HK-2 (cell line): Measurements from ENCODE around the gene GPN1.
A peak's percentile ranks its signal among the peaks of the same experiment; 100 is the strongest.
"Not testable (repeated sequence)": the region's sequence is repeated elsewhere in the genome, so short reads cannot be mapped to it uniquely, and the experiment has no call there.

ENCODE experiments used
- DNase-seq: peaks from one replicate; pipeline ENCODE4 v3.0.0-alpha.2; 2018; ENCODE audit not compliant: unreplicated experiment

The GPN1 gene

GRCh38 chr2:27627963-27628766 is 685 bp upstream of the GPN1 start:
- peak; percentile 57 for DNase-seq

DNA sequence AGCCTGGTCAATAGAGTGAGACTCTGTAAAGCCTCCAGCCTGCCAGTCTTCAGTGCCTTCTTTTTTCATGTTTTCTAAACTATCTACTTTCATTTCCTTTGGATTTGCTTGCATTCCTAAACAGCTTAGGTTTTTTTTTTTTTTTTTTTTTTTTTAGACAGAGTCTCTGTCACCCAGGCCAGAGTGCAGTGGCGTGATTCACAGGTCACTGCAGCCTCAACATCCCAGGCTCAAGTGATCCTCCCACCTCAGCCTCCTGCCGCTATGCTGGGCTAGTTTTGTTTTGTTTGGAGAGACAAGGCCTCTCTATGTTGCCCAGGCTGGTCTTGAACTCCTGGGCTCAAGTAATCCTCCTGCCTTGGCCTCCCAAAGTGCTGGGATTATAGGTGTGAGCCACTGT is 1.4 kb downstream of the GPN1 start:
- DNase-seq: not testable (repeated sequence)

GRCh38 chr2:27634291-27634690 is 5.4 kb downstream of the GPN1 start:
- DNase-seq: no peak

GRCh38 chr2:27636766-27637165 is 7.9 kb downstream of the GPN1 start:
- DNase-seq: no peak

DNA sequence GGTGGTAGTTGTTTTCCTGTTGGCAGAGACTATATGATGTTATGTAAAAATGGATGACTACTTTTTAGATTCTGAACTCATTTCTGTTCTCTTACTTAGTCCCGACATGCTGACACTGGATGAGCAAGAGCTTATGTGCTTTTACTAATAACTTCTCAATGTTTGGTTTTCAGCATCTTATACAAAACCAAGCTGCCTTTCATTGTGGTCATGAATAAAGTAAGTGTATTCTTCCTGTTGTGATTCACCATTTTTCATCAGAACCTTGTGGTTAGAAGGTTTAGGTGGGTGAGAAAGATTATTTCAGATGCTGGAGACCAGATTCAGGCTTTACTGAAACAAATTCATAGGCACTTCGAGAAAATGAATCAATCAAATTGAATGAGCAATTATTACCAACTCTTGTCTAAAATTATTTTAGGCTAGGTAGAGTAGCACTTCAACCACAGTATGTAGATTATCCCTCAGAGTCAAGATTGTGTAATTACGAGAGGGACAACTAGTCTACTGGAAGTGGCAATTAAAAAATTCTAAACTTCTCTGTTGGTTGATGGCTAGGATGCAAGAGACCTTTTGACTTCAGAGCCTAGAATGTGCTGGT is 9.3 kb downstream of the GPN1 start:
- no peak for DNase-seq

DNA sequence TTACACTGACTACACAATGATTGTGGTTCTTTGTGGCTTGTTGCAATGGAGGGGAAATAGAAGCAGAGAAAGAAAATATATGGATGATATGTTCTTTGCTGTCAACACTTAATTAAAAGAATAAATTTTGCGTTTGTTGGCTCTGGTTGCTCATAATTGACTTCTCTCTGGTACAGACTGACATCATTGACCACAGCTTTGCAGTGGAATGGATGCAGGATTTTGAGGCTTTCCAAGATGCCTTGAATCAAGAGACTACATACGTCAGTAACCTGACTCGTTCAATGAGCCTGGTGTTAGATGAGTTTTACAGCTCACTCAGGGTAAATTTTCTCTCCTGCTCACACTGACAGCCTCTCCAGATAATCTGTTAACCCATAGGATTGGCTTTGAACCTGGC is 9.9 kb downstream of the GPN1 start:
- DNase-seq: no peak

DNA sequence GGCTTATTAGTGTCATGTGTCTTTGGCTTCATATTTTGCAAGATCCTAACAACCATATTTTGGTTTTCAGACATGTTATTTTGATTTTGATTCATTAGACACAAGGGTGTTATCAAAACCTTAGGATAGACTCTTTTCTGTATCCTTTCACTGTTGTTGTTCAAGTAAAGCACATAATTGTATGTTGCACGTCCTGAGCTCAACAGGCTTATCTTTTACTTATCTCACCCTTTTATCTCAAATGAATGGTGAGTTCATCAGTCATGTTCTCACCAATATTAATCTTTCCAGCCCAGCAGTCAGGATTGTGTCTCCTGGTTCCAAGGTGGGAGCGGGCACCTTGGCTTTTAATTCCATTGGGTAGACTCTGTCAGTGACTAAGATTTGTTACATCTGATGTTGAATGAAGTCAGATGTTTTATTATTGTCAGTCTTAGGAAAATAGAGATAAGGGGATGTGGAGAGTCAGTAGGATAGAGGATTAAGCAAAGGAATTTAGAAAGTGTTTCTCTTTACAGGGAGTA is 11.9 kb downstream of the GPN1 start:
- no peak for DNase-seq

GRCh38 chr2:27645197-27645596 is 16.3 kb downstream of the GPN1 start:
- no peak for DNase-seq

- no peak for DNase-seq
These were observed 18.4 kb downstream of the GPN1 start for GRCh38 chr2:27647289-27647688.

DNA sequence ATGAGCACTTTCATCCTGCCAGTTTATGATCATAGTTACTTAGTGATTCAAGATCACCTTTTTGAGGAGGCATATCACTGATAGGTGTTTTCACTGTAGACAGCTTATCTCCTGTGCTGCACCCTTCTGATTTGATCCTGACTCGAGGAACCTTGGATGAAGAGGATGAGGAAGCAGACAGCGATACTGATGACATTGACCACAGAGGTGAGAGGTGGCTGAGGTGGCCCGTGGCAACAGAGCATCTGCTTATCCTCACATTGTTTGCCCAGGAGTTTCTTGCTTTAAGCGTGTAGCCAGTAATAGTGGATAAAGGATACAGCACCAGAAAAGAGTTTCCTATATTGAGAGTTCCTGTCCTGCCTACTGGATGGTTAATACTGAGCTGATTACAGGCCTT is 18.9 kb downstream of the GPN1 start:
- DNase-seq: no peak

DNA sequence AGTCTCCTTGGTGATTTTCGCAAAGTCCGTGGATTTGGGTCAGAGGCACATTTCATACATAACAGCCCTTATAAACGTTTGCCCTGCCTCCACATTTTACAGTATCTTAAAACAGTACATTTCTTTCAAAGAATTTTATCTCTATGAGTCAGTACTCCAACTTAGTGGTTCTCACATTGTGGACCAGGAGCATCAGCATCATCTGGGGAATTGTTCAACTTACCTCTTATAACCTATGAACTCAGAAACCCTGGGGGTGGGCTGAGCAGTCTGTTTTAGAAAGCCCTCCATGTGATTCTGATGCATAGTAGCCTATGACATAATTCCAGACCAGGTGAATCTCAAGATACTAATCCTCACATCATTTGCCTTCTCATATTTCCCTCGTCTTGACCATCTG is 22.2 kb downstream of the GPN1 start:
- DNase-seq: no peak

GRCh38 chr2:27652341-27652740 is 23.5 kb downstream of the GPN1 start:
- no peak for DNase-seq

- no peak for DNase-seq
These were observed 23.9 kb downstream of the GPN1 start for GRCh38 chr2:27652790-27653189.

- peak; percentile 50 for DNase-seq
These were observed 24.5 kb downstream of the GPN1 start for GRCh38 chr2:27653397-27653796.

- DNase-seq: no peak
These were observed 26.5 kb downstream of the GPN1 start for GRCh38 chr2:27655155-27655951.

DNA sequence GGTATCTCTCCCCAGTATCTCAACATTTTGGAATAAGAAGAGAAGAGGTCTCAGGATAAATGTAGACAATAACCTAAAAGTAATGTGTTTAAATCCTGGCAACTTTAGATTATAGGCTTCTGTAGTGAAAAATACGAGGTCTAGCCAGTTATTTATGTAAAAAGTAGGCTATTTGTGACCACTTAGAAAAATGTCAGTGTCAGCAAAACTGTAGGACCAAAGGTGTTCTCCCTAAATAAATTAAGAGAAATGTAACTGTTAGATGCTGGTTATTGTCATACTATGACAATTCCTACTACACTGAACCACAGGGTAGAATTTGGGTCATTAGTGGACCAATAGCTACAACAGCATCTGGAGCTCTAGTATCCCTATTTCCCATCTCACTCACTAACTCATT is 32.5 kb downstream of the GPN1 start:
- DNase-seq: no peak

GRCh38 chr2:27663285-27664153 is 34.7 kb downstream of the GPN1 start, which contains the start of the genes SLC4A1AP and SUPT7L:
Gene SLC4A1AP (plus strand): TSS chr2:27663889. CDS start chr2:27663915, 26 bp downstream.
Gene SUPT7L (minus strand): TSS chr2:27663614. CDS start chr2:27662192, 1,422 bp downstream.
- DNase-seq: peak; percentile 79

GRCh38 chr2:27664154-27664574 is 35.3 kb downstream of the GPN1 start:
- DNase-seq: no peak

GRCh38 chr2:27664622-27665363 is 35.9 kb downstream of the GPN1 start:
- no peak for DNase-seq

GRCh38 chr2:27667446-27667845 is 38.6 kb downstream of the GPN1 start:
- DNase-seq: no peak

DNA sequence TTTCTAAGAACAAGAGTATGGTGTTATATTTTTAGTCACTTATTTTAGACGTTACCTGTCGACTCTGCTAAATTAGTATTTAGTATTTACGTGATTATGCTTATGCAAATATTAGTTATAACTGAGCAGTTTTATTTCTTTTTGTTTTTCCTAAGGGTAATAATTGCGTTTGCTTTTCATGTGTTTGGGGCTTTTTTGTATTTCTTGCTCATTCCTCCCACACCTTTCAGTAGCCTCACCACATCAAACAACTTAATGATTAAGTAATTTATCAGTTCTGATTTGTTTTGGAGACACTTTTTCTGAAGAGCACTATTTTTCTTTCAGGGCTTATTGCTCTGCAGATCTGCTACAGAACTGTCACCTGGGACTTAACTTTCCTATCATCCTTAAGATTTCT is 42.4 kb downstream of the GPN1 start:
- DNase-seq: no peak
